T-cell (primary cell): ENCODE data around the gene SNX30. TPM values are rescaled to one million over a fixed set of nuclear protein-coding genes. Genes with fewer than 3 reads are reported as not detected.

Experiments used
- ATAC-seq, 4 experiments: fragments of 200-7000 bp in 3 of 4; fragments of 150-1000 bp in 1 of 4; cut with Tn5 transposase; replicated peaks in 1 of 4; 1 replicate in 3 of 4; 2 replicates in 1 of 4; pipeline ENCODE4 v1.10.0; 2021; ENCODE audit warnings: moderate library complexity in 3 of 4, mild to moderate bottlenecking in 2 of 4, moderate number of reproducible peaks in 1 of 4
- CTCF ChIA-PET, 2 donors: fragments of 300-600 bp; sonication (Branson Sonifier 250); formaldehyde crosslinking; loops; one replicate each; lab custom pipeline; 2022; ENCODE audit warnings: antibody characterized with exemption in 2 of 2; lab: Charles Lee
- POLR2A ChIA-PET, 2 donors: fragments of 300-600 bp; sonication (Branson Sonifier 250); formaldehyde crosslinking; loops; one replicate each; lab custom pipeline; 2022; ENCODE audit warnings: antibody characterized with exemption in 2 of 2; lab: Charles Lee
- DNase-seq, 35 experiments: peaks; one replicate each; pipeline versions ENCODE4 v3.0.0 to v3.0.0-alpha.2; 2013 to 2023
- H3K27ac ChIP-seq: one replicate; pipeline ENCODE4 v1.5.1; 2013; ENCODE audit warnings: low read length
- H3K27me3 ChIP-seq, 2 experiments: replicated peaks in 1 of 2; 1 replicate in 1 of 2; 2 replicates in 1 of 2; pipeline versions ENCODE4 v1.6.1 to v1.7.0; 2013; ENCODE audit warnings: low read length in 1 of 2, mixed read lengths in 1 of 2; ENCODE audit not compliant: control insufficient read depth in 2 of 2, insufficient read depth in 2 of 2; ENCODE audit errors: extremely low read depth in 1 of 2
- H3K36me3 ChIP-seq, 2 donors: 1 replicate in 1 of 2; 2 replicates in 1 of 2; pipeline versions ENCODE4 v1.6.1 to v1.7.0; 2013; ENCODE audit warnings: low read length in 1 of 2; ENCODE audit not compliant: control insufficient read depth in 2 of 2, insufficient read depth in 1 of 2; ENCODE audit errors: extremely low read depth in 1 of 2
- H3K4me1 ChIP-seq, 2 experiments: 1 replicate in 1 of 2; 2 replicates in 1 of 2; pipeline versions ENCODE4 v1.6.1 to v1.7.0; 2013; ENCODE audit warnings: low read length in 2 of 2, mixed read lengths in 1 of 2; ENCODE audit not compliant: insufficient read depth in 2 of 2, control insufficient read depth in 1 of 2; ENCODE audit errors: extremely low read depth in 1 of 2
- H3K4me3 ChIP-seq, 2 donors: 1 replicate in 1 of 2; 2 replicates in 1 of 2; pipeline versions ENCODE4 v1.5.1 to v1.7.0; 2013; ENCODE audit warnings: mild to moderate bottlenecking in 2 of 2, low read length in 1 of 2, moderate library complexity in 1 of 2; ENCODE audit not compliant: control insufficient read depth in 1 of 2; ENCODE audit errors: extremely low read depth in 1 of 2
- H3K9me3 ChIP-seq: 2 replicates; pipeline ENCODE4 v1.7.0; 2013
- H3K27ac Mint-ChIP-seq, 2 donors: one replicate each; pipeline ENCODE4 v1.8.0; 2020 to 2021; ENCODE audit warnings: mild to moderate bottlenecking in 2 of 2, mixed read lengths in 2 of 2
- H3K27me3 Mint-ChIP-seq, 2 donors: one replicate each; pipeline ENCODE4 v1.8.0; 2021 to 2022; ENCODE audit warnings: mixed read lengths in 2 of 2
- H3K36me3 Mint-ChIP-seq: one replicate; pipeline ENCODE4 v1.8.0; 2021; ENCODE audit warnings: mixed read lengths
- H3K4me1 Mint-ChIP-seq, 3 donors: one replicate each; pipeline ENCODE4 v1.8.0; 2020 to 2022; ENCODE audit warnings: mixed read lengths in 3 of 3, mild to moderate bottlenecking in 1 of 3
- H3K4me3 Mint-ChIP-seq, 3 donors: one replicate each; pipeline ENCODE4 v1.8.0; 2020 to 2022; ENCODE audit warnings: mild to moderate bottlenecking in 3 of 3, mixed read lengths in 3 of 3, moderate library complexity in 3 of 3
- H3K9me3 Mint-ChIP-seq, 3 donors: one replicate each; pipeline ENCODE4 v1.8.0; 2020 to 2022; ENCODE audit warnings: mixed read lengths in 3 of 3
- WGBS: methylation state at CpG from one replicate; pipeline ENCODE4 v1.1.5; 2013; ENCODE audit warnings: missing lambda C conversion rate; ENCODE audit not compliant: insufficient coverage; 5-methylcytosine and 5-hydroxymethylcytosine counted together
- total RNA-seq, 35 experiments: library from RNA in 6 of 35; stranded (reverse) in 6 of 35; fragments of 120-200 nt in 1 of 35; gene quantifications; one replicate each; pipeline versions ENCODE4 v1.2.1 to v1.2.4 and lab custom pipeline; 2013 to 2026

SNX30 gene
- total RNA-seq, 5 donors from 2014 or later (not counting 1 experiment from before 2014, with no cell fraction given), result 8.9 to 11.7 (median 10.0) TPM

- Mint-ChIP-seq H3K27ac (no peak overlapping the region), H3K27me3 (no peaks in the 10 kb centered on the region), H3K4me1 (no peaks in the 10 kb centered on the region), H3K9me3 (no peaks in the 10 kb centered on the region), H3K36me3 (no peaks in the 10 kb centered on the region), H3K4me3 (no peak overlapping the region)
- no peaks in the 10 kb centered on the region for H3K27me3 ChIP-seq
- no peak overlapping the region for H3K4me3 ChIP-seq
- H3K36me3 ChIP-seq, result no peaks in the 10 kb centered on the region
- no peaks in the 10 kb centered on the region for H3K4me1 ChIP-seq
- no peaks in the 10 kb centered on the region for H3K9me3 ChIP-seq
- ChIA-PET CTCF (no interaction called here), POLR2A (no interaction called here)
- no peak for ATAC-seq
- no peak overlapping the region for H3K27ac ChIP-seq
- DNase-seq, result no peak
- 78% methylated on average over 1 of the region's 4 CpGs for WGBS
Measured at GRCh38 chr9:112726428-112726827, 24.1 kb upstream of the SNX30 start.

- Histone ChIP-seq H3K27me3 (no peaks in the 10 kb centered on the region), H3K4me3 (no peak overlapping the region), H3K27ac (no peak overlapping the region), H3K4me1 (no peaks in the 10 kb centered on the region), H3K9me3 (no peaks in the 10 kb centered on the region), H3K36me3 (no peaks in the 10 kb centered on the region)
- Mint-ChIP-seq H3K9me3 (no peaks in the 10 kb centered on the region), H3K36me3 (no peaks in the 10 kb centered on the region), H3K27me3 (no peaks in the 10 kb centered on the region), H3K4me3 (no peak overlapping the region), H3K4me1 (no peaks in the 10 kb centered on the region), H3K27ac (no peak overlapping the region)
- ChIA-PET CTCF (no interaction called here), POLR2A (no interaction called here)
- DNase-seq (no peak), ATAC-seq (no peak)
- WGBS, result no CpG with 5 or more reads among the region's 2 CpGs
Measured at GRCh38 chr9:112728401-112728800, 22.2 kb upstream of the SNX30 start.

GRCh38 chr9:112731971-112732370, 18.6 kb upstream of the SNX30 start:
- H3K4me1 ChIP-seq, result no peaks in the 10 kb centered on the region
- Mint-ChIP-seq H3K4me1 (peaks cover 0 to 5% (median 0%) of the 10 kb centered on the region in 3 donors), H3K36me3 (no peaks in the 10 kb centered on the region), H3K4me3 (no peak overlapping the region), H3K9me3 (no peaks in the 10 kb centered on the region), H3K27me3 (no peaks in the 10 kb centered on the region), H3K27ac (no peak overlapping the region)
- no peak overlapping the region for H3K27ac ChIP-seq
- 70% methylated on average over 2 of the region's 7 CpGs for WGBS
- DNase-seq (no peak), ATAC-seq (no peak)
- no peaks in the 10 kb centered on the region for H3K36me3 ChIP-seq
- H3K4me3 ChIP-seq, result no peak overlapping the region
- CTCF ChIA-PET, result no interaction called here
- H3K27me3 ChIP-seq, result no peaks in the 10 kb centered on the region
- no peaks in the 10 kb centered on the region for H3K9me3 ChIP-seq
- POLR2A ChIA-PET, result interaction anchor here in 1 of 2 donors (1.0 kb wide), 1 partner anchor 14 kb away, joined by 3 read pairs; the partner anchor contains the start of gene INIP

DNA sequence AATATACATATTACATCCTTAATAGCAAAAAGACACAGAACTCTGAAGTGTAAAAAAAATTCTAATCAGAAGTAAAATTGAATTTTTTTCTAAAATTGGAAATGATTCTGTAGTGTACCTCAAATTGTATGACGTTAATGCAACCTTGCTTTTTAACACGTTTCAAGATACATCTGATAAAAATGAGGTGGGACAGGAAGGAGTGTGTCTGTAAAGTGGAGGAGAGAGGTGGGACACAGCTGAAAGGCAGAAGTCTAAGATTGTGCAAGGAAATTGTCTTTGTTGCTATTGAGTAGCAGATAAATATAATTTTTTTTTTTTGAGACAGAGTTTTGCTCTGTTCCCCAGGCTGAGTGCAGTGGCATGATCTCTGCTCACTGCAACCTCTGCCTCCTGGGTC, 15.7 kb upstream of the SNX30 start:
- no peaks in the 10 kb centered on the region for H3K9me3 ChIP-seq
- no peaks in the 10 kb centered on the region for H3K27me3 ChIP-seq
- POLR2A ChIA-PET, result no interaction called here
- Mint-ChIP-seq H3K27ac (no peak overlapping the region), H3K4me3 (no peak overlapping the region), H3K4me1 (peaks cover 0 to 7% (median 0%) of the 10 kb centered on the region in 3 donors), H3K36me3 (no peaks in the 10 kb centered on the region), H3K27me3 (no peaks in the 10 kb centered on the region), H3K9me3 (no peaks in the 10 kb centered on the region)
- no peak overlapping the region for H3K4me3 ChIP-seq
- DNase-seq, result peak in 1 of 35 experiments; percentile 35
- H3K27ac ChIP-seq, result no peak overlapping the region
- no peaks in the 10 kb centered on the region for H3K36me3 ChIP-seq
- WGBS, result 37% methylated on average over 2 of the region's 2 CpGs
- CTCF ChIA-PET, result interaction anchor here in 1 of 2 donors (1.0 kb wide), 1 partner anchor 17 kb away, joined by 3 read pairs; the partner anchor contains the start of gene INIP
- no peaks in the 10 kb centered on the region for H3K4me1 ChIP-seq
- peak in 2 of 4 experiments; percentile 27 to 88 for ATAC-seq

- H3K4me3 ChIP-seq, result no peak overlapping the region
- no peaks in the 10 kb centered on the region for H3K27me3 ChIP-seq
- H3K27ac ChIP-seq, result no peak overlapping the region
- no peaks in the 10 kb centered on the region for H3K27me3 Mint-ChIP-seq
- no peaks in the 10 kb centered on the region for H3K9me3 Mint-ChIP-seq
- ChIA-PET POLR2A (no interaction called here), CTCF (interaction anchor here in 1 of 2 donors (0.6 kb wide), 1 partner anchor 1077 kb away, joined by 3 read pairs; no protein-coding TSS in a partner anchor)
- H3K36me3 ChIP-seq, result no peaks in the 10 kb centered on the region
- ATAC-seq (no peak), DNase-seq (no peak)
- peaks cover 0 to 9% of the 10 kb centered on the region in 2 experiments for H3K4me1 ChIP-seq
- WGBS, result 73% methylated on average over 3 of the region's 3 CpGs
- no peaks in the 10 kb centered on the region for H3K36me3 Mint-ChIP-seq
- peaks cover 27 to 31% (median 29%) of the 10 kb centered on the region in 3 donors for H3K4me1 Mint-ChIP-seq
- H3K9me3 ChIP-seq, result no peaks in the 10 kb centered on the region
- H3K27ac Mint-ChIP-seq, result no peak overlapping the region
- no peak overlapping the region for H3K4me3 Mint-ChIP-seq
Measured at GRCh38 chr9:112743216-112743836, 7.2 kb upstream of the SNX30 start.

DNA sequence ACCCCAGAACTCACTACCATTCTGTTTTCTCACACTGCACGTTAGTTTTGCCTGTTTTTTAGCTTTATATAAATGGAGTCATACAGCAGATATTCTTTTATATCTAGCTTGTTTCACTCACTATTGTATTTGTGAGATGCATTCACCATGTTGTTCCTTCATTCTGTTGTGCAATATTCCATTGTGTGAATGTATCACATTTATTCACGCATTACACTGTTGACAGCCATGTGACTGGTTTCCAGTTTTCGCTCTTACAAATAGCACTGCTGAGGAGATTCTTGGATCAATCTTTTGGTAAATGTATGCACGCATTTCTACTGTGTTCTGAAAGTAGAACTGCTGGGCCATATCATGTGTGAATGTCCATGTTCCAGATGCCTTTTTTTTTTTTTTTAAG, 6.4 kb upstream of the SNX30 start:
- H3K4me1 Mint-ChIP-seq, result peaks cover 30 to 37% (median 36%) of the 10 kb centered on the region in 3 donors
- H3K27me3 Mint-ChIP-seq, result no peaks in the 10 kb centered on the region
- WGBS, result 40% methylated on average over 2 of the region's 4 CpGs
- DNase-seq (no peak), ATAC-seq (no peak)
- H3K4me1 ChIP-seq, result peaks cover 2 to 9% of the 10 kb centered on the region in 2 experiments
- H3K36me3 ChIP-seq, result no peaks in the 10 kb centered on the region
- POLR2A ChIA-PET, result no interaction called here
- no peaks in the 10 kb centered on the region for H3K9me3 ChIP-seq
- H3K9me3 Mint-ChIP-seq, result no peaks in the 10 kb centered on the region
- no peak overlapping the region for H3K4me3 ChIP-seq
- H3K27ac ChIP-seq, result no peak overlapping the region
- H3K4me3 Mint-ChIP-seq, result no peak overlapping the region
- H3K36me3 Mint-ChIP-seq, result no peaks in the 10 kb centered on the region
- H3K27me3 ChIP-seq, result no peaks in the 10 kb centered on the region
- peak overlapping the region in 1 of 2 donors; percentile 28 for H3K27ac Mint-ChIP-seq
- CTCF ChIA-PET, result no interaction called here
